Activated naive CD8-positive, alpha-beta T cell treated with anti-CD3 and anti-CD28 coated beads, Interleukin-2, amount 50 U/mL, for 16 hours (primary cell): ENCODE measurements around the gene NETO1.

Experiments used
- DNase-seq: peaks from one replicate; pipeline ENCODE4 v3.0.0-alpha.2; 2020; ENCODE audit warnings: low read depth, low spot score

NETO1 gene

GRCh38 chr18:72846736-72847533, 20.9 kb downstream of the NETO1 start:
- DNase-seq = no peak

DNA sequence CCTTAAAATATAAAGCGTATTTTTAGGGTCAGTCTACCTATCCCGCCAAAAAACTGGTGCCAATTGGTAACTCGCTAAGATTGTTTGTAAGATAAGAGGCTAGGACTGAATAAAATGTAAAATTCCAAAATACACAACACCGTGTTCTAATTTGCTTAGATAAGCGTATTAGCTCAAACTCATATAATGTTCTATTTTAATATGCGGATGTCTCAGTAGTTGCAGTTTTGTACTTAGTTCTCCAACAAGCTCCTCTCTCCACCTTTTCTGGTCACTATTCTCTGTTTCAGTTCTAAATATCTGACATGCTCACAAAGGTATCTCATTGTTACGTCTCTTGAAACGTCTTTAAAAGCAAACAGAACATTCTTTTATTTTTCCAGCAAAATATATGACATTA, 24.0 kb downstream of the NETO1 start:
- no peak for DNase-seq

DNA sequence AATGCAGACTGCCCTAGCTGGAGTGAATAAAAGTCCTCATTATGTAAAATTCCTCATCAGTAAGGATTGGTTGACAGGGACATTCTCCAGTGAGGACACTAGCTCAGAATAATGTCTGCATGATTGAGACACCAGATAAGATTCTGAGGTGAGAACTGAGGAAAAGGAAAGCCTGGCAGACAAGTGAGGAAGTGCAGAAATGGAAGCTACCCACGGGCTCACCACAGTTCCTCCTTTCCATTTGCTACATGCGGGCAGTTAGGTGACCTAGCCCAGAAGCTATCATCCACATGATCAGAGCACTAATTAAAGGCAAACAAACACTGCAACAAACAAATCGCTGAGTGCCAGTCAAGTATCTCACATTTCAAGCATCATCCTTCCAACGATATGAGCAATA, 27.7 kb downstream of the NETO1 start:
- no peak for DNase-seq

GRCh38 chr18:72834731-72835130, 33.1 kb downstream of the NETO1 start:
- DNase-seq = no peak

- no peak for DNase-seq
These were observed 34.3 kb downstream of the NETO1 start for GRCh38 chr18:72833471-72833870.

DNA sequence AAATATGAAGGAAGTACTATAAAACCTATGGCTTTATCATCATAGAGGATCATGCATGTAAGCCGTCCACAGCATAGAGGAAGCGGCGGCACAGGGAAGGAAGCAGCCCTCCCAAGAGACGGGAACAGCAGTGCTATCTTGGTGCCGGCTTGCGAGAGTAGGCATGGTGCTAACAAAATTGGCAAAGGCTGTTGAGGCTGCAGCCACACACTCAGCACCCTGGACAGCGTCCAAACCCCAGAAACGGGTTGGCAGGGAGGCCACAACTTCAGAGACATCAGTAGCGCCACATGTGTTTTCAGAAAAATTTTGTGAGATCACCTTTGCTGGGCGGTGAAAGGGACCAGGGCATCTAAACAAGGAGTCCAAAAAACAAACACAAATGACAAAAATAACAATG, 37.7 kb downstream of the NETO1 start:
- DNase-seq = no peak

DNA sequence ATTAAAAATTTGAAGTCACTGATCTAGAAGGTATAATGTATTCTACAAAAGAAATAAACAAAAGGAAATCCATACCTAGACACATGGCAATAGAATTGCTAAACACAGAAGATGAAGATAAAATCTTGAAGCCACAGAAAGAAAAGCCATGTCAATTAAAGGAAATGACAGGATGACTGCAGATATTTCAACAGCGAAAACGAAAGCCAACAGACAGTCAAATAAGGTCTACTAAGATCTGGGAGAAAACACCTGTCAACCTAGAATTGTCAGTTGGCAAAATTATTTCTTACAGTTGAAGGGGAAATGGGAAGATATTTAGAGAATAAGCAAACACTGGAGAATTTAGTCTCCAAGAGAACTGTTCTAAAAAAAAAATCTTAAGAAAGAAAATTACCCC, 39.2 kb downstream of the NETO1 start:
- no peak for DNase-seq

DNA sequence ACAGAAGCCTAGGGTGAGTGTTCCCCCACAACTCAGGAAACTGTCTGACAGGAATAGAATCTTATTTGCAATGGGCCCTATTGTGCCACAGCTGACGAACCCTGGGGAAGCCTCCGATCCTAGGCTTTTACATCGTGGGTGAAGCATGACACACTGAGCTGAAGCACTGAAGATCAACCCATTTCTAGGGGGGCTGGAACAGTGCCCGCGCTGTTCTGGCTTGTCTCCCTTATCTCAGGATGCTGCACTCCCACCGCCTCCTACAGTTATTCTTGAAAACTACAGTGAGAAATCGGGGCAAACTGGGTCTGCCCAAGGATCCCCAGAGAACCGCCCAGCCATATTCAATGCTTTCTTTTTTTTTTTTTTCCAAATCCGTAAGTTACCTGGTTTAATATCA, 41.1 kb downstream of the NETO1 start:
- DNase-seq = no peak

- DNase-seq = no peak
These were observed 44.4 kb downstream of the NETO1 start for GRCh38 chr18:72823345-72823744.

DNA sequence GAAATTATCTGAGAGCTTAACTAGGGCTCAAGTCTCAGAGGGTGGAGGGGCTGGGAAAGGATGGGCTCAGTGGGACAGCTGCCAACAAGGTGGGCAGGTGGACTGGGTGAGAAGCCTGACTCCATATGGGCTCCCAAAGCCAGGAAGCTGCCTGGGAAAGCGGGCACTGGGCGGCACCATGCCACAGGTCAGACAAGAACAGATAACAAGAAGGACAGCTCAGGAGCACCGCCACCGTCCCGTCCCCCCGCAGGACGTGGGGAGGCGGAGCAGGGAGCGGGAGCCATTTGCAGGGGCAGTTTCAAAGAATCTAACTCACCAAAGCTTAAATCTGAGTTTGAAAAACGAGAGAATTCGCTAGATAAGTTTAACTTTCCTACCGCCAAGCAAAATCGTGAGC, 45.6 kb downstream of the NETO1 start:
- no peak for DNase-seq

- no peak for DNase-seq
These were observed 47.2 kb downstream of the NETO1 start for GRCh38 chr18:72820571-72820970.

GRCh38 chr18:72819050-72819449, 48.7 kb downstream of the NETO1 start:
- no peak for DNase-seq

GRCh38 chr18:72811047-72811446, 56.7 kb downstream of the NETO1 start:
- DNase-seq = no peak

- DNase-seq = no peak
These were observed 59.1 kb downstream of the NETO1 start for GRCh38 chr18:72808680-72809079.

DNA sequence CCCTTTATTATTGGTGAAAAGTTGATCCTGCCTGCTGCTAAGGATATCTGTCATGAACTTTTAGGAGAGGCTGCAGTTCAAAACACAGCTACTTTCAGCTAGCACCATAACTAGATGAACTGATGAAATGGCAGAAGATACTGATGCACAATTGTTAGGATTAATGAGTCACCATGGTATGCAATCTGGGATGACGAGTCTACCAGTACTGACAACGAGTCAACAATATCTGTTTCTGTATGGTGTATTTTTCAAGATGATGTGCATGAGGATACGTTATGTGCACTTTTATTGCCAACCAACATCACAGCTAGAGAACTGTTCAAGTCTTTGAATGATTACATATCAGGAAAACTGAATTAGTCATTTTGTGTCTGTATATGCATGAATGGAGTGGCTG, 68.7 kb downstream of the NETO1 start:
- DNase-seq = no peak

DNA sequence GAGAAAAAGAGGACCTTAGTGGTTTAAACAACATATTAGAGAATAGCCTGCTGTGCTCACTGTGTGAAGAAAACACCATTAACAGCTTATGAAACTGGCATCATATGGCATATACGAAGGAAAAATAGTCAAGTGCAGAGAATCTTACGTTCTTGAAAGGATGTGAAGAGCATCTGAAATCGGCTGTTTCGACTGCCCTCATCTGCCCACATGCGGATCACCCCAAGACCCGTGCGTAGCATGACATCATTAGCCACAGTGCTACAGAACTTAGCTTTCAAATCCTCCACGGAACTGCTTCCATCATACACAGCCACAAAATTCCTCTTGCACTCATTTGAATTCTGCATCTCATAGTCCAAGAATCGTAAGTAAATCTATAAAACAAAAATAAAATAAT, 84.3 kb downstream of the NETO1 start:
- DNase-seq = no peak

DNA sequence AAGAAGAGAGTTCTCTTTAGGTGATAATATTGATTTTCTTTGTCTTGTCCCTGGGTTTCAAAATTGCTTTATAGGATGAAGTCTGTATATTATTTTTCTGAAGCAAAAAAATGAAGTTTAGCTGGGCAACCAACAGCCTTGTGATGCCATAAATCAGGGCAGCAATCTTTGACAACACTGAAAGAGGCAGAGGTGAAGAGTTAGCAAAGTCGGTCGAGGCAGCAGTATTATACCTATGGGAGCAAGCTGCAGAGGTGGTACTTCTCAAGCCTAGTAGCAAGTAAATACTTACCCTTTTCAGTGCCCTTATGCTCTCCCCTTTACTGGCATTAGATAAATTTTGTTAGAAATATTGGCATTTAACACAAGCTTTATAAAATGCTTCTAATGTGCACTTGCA, 92.9 kb downstream of the NETO1 start:
- no peak for DNase-seq

GRCh38 chr18:72772916-72773315, 94.9 kb downstream of the NETO1 start:
- no peak for DNase-seq

DNA sequence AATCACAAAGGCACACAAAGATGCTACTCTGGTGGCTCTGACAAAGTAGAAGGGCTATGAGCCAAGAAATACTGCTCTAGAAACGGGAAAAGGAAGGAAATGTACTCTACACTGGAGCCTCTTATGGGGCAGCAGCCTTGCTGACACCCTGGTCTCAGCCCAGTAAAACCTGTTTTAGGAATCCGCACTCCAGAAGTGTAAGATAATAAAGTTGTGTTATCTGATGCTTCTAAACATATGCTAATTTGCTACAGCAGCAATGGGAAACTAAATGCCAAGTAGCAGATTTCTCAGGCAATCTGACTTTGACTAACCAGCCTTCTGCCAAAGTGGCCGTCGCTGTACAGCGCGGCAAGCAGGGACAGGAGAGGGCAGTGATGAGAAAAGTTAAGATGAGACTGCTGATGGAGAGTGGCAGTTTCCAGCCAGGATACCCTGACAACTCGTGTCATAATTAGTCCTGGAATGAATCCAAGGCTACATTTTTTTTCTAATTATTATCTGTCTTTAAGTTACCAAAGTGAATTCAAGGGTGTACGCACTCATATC, 99.0 kb downstream of the NETO1 start:
- no peak for DNase-seq

DNA sequence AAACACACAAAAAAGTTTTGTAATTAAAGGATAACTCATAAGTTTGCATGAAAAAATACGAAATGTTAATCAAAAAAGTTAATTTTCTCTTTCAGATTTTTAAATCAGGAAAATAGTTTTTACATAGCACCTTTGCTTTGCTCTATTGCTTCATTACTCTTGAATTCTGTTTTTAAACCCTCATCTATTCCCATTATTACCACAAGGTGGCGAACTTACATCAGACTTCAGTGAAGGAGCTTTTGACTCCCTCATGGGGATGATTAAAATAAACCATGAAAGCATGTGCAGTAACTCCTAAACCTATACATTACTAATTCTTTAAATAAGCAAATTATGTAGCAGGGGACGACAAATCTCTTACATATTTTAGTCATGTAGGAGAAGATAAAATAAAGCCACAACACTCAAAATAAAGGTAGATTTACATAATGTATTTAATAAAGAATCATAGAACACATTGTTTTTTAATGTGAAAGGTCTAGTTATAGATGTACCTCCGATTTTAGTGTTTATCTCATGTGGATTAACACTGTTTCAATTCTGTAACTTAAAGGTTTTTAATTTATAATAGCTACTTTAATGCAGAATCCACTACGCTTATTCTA, 105.2 kb downstream of the NETO1 start:
- no peak for DNase-seq

DNA sequence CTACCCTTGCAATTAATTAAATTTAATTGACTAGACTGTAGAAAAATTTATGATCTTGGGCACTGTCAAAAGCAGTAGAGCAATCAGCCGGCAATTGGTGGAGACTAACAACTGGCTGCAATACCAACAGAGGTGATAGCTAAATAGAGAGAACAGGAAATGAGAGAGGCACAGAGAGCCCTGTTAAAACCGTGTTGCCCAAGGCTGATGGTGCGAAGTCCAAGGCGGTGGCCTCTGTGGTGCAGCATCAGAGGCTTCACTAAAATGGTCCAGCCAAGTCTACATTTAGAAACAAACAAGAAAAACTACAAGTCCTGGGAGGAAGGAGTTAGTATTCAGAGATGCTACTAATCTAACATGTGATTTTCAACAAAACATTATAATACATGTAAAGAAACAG, 115.6 kb downstream of the NETO1 start:
- no peak for DNase-seq

DNA sequence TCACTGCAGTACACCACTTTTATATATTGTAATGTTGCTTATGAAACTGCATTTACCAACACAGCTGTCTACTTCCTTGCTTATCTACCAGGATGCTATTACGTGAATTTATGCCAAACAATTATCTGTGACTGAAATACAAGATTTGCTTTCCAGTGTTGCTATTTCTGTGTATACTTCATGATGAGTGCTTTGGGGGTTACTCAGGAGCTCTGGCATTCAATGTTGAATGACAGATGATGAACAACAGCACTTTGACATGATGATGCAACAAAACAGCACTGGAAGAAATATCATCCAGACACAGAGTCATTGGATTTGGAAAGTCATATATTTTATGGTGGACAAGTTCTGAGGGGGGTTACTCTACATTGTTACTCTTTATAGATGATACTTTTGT, 125.8 kb downstream of the NETO1 start:
- no peak for DNase-seq

DNA sequence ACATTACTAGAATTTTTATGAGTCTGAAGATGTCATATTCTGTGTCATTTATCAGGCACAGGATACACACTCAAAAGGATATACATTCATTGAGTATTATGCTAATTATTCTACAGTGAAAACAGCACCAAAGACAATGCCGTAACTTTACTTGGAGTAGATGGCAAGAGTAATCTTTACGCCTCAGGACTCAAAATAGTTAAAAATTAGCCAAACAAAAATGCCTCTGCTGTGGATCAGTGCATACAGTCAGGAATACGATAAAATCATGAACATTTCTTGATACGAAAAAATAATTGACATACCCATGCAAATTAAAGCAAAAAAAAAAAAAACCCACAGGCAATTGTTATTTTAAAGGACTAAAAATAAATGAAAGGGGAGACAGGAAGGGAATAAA, 129.7 kb downstream of the NETO1 start:
- DNase-seq = no peak
